Measurements from ENCODE around the gene PGBD1. TPM values are rescaled to one million over a fixed set of nuclear protein-coding genes. Genes with fewer than 3 reads are reported as not detected.
A peak's percentile ranks its signal among the peaks of the same experiment; 100 is the strongest.

The PGBD1 gene
- total RNA-seq, 1 donor from 2014 or later, result 11.4 TPM

DNA sequence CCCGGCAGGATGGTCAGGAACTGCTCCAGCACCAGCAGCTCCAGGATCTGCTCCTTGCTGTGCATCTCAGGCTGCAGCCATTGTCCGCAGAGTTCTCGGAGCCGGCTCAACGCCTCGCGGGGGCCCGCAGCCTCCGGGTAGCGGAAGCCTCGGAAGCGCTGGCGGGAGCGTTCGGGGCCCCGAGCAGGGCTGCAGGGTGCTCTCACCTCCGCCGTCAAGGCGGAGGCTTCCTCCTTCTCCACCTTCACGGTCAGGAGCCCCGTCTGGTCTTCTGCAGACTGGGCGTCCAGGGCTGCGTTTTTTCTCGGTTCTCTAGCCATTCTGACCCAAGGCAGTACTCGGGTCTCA, 29.7 kb upstream of the PGBD1 start:
- peak overlapping the region; percentile 90 for H3K27ac Mint-ChIP-seq
- peaks cover 10% of the 10 kb centered on the region for H3K4me1 Mint-ChIP-seq (ENCODE audit: low read depth)
- no peaks in the 10 kb centered on the region for H3K27me3 Mint-ChIP-seq
- H3K36me3 Mint-ChIP-seq (ENCODE audit: insufficient read depth), result peaks cover 10% of the 10 kb centered on the region
- DNase-seq (ENCODE audit: low spot score, unreplicated experiment), result peak; percentile 10
- TF ChIP-seq, protein P1, sequence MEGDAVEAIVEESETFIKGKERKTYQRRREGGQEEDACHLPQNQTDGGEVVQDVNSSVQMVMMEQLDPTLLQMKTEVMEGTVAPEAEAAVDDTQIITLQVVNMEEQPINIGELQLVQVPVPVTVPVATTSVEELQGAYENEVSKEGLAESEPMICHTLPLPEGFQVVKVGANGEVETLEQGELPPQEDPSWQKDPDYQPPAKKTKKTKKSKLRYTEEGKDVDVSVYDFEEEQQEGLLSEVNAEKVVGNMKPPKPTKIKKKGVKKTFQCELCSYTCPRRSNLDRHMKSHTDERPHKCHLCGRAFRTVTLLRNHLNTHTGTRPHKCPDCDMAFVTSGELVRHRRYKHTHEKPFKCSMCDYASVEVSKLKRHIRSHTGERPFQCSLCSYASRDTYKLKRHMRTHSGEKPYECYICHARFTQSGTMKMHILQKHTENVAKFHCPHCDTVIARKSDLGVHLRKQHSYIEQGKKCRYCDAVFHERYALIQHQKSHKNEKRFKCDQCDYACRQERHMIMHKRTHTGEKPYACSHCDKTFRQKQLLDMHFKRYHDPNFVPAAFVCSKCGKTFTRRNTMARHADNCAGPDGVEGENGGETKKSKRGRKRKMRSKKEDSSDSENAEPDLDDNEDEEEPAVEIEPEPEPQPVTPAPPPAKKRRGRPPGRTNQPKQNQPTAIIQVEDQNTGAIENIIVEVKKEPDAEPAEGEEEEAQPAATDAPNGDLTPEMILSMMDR (IDR thresholded peaks at IDR 0.05; ENCODE audit: unreplicated experiment), result no peak
- H3K9me3 Mint-ChIP-seq (ENCODE audit: low read depth), result no peaks in the 10 kb centered on the region
- peak overlapping the region; percentile 94 for H3K4me3 Mint-ChIP-seq (ENCODE audit: low read depth)

DNA sequence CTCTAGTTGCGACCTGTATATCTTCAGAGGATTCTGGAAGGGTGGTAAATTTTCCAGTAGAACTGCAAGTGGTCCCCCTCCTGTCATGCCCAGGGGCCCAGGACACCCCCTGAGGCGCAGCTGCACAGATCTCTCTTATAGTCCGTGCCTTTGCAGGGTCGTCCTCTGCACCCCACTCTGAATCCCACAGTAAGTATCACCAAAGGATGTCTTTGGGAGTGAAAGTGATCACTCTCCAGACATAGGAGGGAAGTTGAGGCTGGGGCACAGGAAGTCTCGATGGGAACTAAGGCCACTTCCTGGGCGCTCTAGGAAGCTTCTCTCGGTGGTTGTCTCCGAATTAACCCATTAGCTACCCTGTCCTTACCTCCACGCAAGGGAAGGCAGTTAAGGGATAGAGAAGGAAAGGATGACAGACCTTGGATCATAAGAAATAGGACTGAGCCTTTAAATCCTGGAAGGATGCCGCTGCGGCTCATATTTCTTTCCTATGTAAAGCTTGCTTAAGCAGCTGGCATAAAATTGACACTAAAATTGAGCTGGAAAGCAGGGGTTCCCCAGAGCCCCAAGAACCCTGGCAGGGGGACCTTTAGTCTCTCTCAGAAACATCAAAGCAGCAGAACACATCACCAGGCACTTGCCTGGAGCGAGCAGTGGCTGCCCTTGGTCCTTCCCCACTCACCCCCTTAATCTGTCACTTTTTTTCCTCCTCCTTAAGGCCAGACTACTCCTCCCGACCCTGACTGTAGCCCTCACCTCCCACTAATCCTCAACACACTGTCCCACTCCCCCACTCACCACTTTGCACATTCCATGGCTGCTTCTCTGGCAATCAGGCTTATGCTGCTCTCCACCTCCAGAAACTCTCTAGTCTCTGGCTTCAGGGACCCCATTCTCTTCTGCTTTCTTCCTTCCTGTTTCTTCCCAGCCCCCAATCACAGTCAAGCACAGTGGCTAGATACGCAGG, 29.1 kb upstream of the PGBD1 start, which contains the start of gene ZKSCAN4:
ZKSCAN4 (minus strand) TSS at position 261 of the 967 bp plus-strand sequence. CDS start 289 bp downstream, outside the sequence.
- DNase-seq (ENCODE audit: low spot score, unreplicated experiment), result peak; percentile 45
- Mint-ChIP-seq H3K9me3 (ENCODE audit: low read depth) (no peaks in the 10 kb centered on the region), H3K27me3 (no peaks in the 10 kb centered on the region), H3K36me3 (ENCODE audit: insufficient read depth) (peaks cover 9% of the 10 kb centered on the region), H3K4me3 (ENCODE audit: low read depth) (peak within 1 kb of the TSS; percentile 94), H3K4me1 (ENCODE audit: low read depth) (peaks cover 10% of the 10 kb centered on the region), H3K27ac (peak within 1 kb of the TSS; percentile 90)
- TF ChIP-seq, protein P1 (IDR thresholded peaks at IDR 0.05; ENCODE audit: unreplicated experiment), result no peak

DNA sequence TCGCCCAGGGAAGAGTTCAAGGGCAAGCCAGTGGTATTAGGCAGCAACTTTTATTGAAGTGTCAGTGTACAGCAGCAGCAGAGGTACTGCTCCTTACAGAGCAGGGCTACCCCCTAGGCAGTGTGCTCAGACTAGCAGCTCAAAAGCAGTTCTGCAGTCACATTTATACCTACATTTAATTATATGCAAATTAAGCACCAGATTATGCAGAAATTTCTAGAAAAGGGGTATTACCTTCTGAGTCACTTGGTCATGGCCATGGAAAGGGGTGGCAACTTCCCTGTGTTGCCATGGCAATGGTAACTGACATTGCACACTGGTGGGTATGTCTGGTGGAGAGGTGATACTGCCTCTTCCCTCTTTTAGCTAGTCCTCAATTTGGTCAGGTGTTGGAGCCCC, 27.3 kb upstream of the PGBD1 start:
- peaks cover 3% of the 10 kb centered on the region for H3K27me3 Mint-ChIP-seq
- no peaks in the 10 kb centered on the region for H3K9me3 Mint-ChIP-seq (ENCODE audit: low read depth)
- no peak overlapping the region for H3K4me3 Mint-ChIP-seq (ENCODE audit: low read depth)
- TF ChIP-seq, protein P1 (IDR thresholded peaks at IDR 0.05; ENCODE audit: unreplicated experiment), result no peak
- peaks cover 2% of the 10 kb centered on the region for H3K36me3 Mint-ChIP-seq (ENCODE audit: insufficient read depth)
- no peak overlapping the region for H3K27ac Mint-ChIP-seq
- no peak for DNase-seq (ENCODE audit: low spot score, unreplicated experiment)
- H3K4me1 Mint-ChIP-seq (ENCODE audit: low read depth), result peaks cover 10% of the 10 kb centered on the region

DNA sequence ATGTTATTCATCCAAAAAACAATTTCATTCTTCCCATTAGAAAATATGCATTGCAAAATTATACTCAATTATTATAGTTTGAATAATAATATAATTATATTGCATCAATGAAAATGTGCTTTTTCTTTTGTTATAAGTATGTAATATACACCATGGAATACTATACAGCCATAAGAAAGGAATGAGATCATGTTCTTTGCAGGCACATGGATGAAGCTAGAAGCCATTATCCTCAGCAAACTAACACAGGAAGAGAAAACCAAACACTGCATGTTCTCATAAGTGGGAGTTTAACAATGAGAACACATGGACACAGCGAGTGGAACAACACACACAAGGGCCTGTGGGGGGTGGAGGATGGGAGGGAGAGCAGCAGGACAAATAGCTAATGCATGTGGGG, 24.3 kb upstream of the PGBD1 start:
- no peak overlapping the region for H3K4me3 Mint-ChIP-seq (ENCODE audit: low read depth)
- H3K27me3 Mint-ChIP-seq, result peaks cover 14% of the 10 kb centered on the region
- H3K27ac Mint-ChIP-seq, result no peak overlapping the region
- DNase-seq (ENCODE audit: low spot score, unreplicated experiment), result no peak
- H3K36me3 Mint-ChIP-seq (ENCODE audit: insufficient read depth), result no peaks in the 10 kb centered on the region
- H3K4me1 Mint-ChIP-seq (ENCODE audit: low read depth), result peaks cover 5% of the 10 kb centered on the region
- H3K9me3 Mint-ChIP-seq (ENCODE audit: low read depth), result no peaks in the 10 kb centered on the region
- TF ChIP-seq, protein P1 (IDR thresholded peaks at IDR 0.05; ENCODE audit: unreplicated experiment), result no peak

DNA sequence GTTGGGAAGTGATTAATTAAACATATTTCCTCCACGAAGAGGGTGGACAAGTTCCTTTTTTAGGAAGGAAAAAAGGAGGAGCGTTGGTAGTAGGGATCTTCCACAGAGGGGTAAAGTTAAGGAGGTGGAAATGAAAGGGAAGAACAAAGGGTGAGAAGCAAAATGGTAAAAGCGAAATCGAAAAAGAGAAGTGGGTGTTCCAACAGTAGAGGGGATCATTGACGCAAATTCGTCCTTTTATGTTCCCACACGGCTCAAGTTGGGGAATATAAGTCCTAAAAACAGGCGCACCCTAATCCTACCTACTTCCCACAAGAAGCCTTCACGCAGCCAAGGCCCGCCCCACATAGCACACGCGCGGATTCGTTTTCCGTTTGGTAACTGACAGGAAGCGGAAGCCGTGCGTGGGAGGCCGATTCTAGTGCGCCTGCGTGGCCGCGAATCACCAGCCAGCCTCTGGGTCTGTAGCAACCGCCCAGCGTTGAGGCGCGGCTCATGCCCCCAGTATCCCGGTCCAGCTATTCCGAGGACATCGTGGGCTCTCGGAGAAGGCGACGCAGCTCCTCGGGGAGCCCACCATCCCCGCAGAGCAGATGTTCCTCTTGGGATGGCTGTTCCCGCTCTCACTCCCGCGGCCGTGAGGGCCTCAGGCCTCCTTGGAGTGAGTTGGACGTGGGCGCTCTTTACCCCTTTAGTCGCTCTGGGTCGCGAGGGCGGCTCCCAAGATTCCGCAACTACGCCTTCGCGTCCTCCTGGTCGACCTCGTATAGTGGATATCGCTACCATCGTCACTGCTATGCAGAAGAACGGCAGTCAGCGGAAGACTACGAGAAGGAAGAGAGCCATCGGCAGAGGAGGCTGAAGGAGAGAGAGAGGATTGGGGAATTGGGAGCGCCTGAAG, 22.2 kb upstream of the PGBD1 start, which contains the start of gene NKAPL:
NKAPL (plus strand) TSS at position 421 of the 901 bp plus-strand sequence; CDS start at position 496, 75 bp downstream.
- Mint-ChIP-seq H3K27me3 (peaks cover 18% of the 10 kb centered on the region), H3K4me1 (ENCODE audit: low read depth) (no peaks in the 10 kb centered on the region), H3K36me3 (ENCODE audit: insufficient read depth) (no peaks in the 10 kb centered on the region), H3K9me3 (ENCODE audit: low read depth) (no peaks in the 10 kb centered on the region), H3K4me3 (ENCODE audit: low read depth) (no peak within 1 kb of the TSS), H3K27ac (no peak within 1 kb of the TSS)
- no peak for DNase-seq (ENCODE audit: low spot score, unreplicated experiment)
- TF ChIP-seq, protein P1 (IDR thresholded peaks at IDR 0.05; ENCODE audit: unreplicated experiment), result no peak

All from progenitor cell of endocrine pancreas (in vitro differentiated cells).